Activated CD4-positive, alpha-beta T cell treated with anti-CD3 and anti-CD28 coated beads, Interleukin-2, amount 10 ng/mL, durations not matched to agents 24 days and 14 days (primary cell): Measurements from ENCODE around the gene OR10A6. TPM values are rescaled to one million over a fixed set of nuclear protein-coding genes. Genes with fewer than 3 reads are reported as not detected.

Source experiments
- DNase-seq: peaks from one replicate; pipeline ENCODE4 v3.0.0; 2022
- H3K27ac Mint-ChIP-seq: one replicate; pipeline ENCODE4 v1.8.0; 2022; ENCODE audit warnings: mild to moderate bottlenecking, mixed read lengths
- H3K27me3 Mint-ChIP-seq: one replicate; pipeline ENCODE4 v1.8.0; 2022; ENCODE audit warnings: mixed read lengths
- H3K36me3 Mint-ChIP-seq: one replicate; pipeline ENCODE4 v1.8.0; 2022; ENCODE audit warnings: low read depth, mild to moderate bottlenecking, mixed read lengths
- H3K4me1 Mint-ChIP-seq: one replicate; pipeline ENCODE4 v1.8.0; 2021; ENCODE audit warnings: mixed read lengths
- H3K4me3 Mint-ChIP-seq: one replicate; pipeline ENCODE4 v1.8.0; 2022; ENCODE audit warnings: mild to moderate bottlenecking, moderate library complexity, mixed read lengths
- H3K9me3 Mint-ChIP-seq: one replicate; pipeline ENCODE4 v1.8.0; 2021; ENCODE audit warnings: mixed read lengths
- intact Hi-C: fragments of 100-400 bp; cut with micrococcal nuclease; formaldehyde crosslinking; loops from one replicate; pipeline ENCODE4 v1.15.1; 2023
- total RNA-seq: library from RNA; stranded (reverse); gene quantifications from 2 replicates; pipeline ENCODE4 v1.2.3, GENCODE V29; 2022

The OR10A6 gene
- total RNA-seq = not detected in 2 replicates

GRCh38 chr11:7931168-7931567 lies at the start of gene OR10A6:
Gene OR10A6, minus strand, starts transcription at chr11:7931268. Its CDS starts 2,606 bp downstream, at chr11:7928662.
- peaks cover 5% of the 10 kb centered on the region for H3K27me3 Mint-ChIP-seq
- H3K27ac Mint-ChIP-seq = no peak within 1 kb of the TSS
- intact Hi-C loops = no loop called here
- H3K4me3 Mint-ChIP-seq = no peak within 1 kb of the TSS
- H3K9me3 Mint-ChIP-seq = no peaks in the 10 kb centered on the region
- H3K4me1 Mint-ChIP-seq = no peaks in the 10 kb centered on the region
- DNase-seq = peak; percentile 34
- no peaks in the 10 kb centered on the region for H3K36me3 Mint-ChIP-seq

DNA sequence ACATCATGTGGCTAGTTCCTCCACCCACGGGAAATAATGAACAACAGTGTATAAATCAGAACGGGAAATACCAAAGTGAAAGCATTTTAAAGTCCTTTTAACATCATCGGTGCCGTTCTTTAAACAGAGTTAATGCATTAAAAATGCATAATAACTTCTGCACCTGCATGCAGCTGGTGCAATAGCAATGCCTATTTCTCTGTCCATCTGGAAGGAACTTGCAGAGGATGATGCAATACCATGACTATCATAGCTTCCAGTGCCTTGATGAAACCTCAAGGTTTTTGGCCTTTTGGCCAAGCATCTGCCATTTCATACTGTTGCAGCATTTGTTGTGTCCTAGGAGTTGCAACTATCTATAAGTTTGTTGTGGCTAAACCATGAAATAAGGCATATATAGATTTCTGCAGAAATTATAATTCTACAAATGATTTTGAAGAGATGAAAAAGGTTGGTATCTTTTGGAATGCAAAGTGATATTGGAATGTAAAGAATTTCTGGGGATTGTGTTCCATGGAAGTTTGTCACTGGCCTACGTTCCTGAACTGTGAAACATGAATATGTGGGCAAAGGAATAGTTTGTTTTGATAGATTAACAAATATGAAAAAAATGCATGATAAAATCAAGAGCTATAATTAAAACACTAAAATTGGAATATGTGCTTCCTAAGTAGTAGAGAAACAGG lies 46.3 kb upstream of the OR10A6 start:
- Mint-ChIP-seq H3K4me3 (no peak overlapping the region), H3K27ac (no peak overlapping the region)

DNA sequence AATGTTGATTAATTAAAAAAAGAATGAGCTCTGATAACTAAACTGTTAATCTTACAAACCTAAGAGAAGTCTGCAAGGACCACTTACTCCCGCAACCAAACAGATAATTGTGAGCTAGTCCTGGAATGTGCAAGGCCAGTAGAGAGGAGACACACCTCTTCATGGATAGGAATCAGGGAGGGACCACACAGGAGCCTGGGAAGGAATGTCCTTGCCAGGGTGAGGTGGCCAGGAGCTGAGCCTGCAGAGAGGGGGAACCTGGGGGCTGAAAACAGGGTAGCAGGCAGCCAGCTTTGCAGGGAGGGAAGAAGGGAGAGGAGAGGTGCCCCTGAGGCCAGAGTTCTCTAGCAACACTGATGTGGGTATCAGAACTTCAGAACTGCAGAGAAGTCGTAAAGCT lies 43.6 kb upstream of the OR10A6 start:
- Mint-ChIP-seq H3K27me3 (peaks cover 5% of the 10 kb centered on the region), H3K9me3 (no peaks in the 10 kb centered on the region), H3K27ac (no peak overlapping the region), H3K36me3 (no peaks in the 10 kb centered on the region), H3K4me3 (no peak overlapping the region), H3K4me1 (no peaks in the 10 kb centered on the region)
- peak; percentile 30 for DNase-seq
- intact Hi-C loops = no loop called here

More for the DNA sequence above, 46.3 kb upstream of the OR10A6 start:
- H3K9me3 Mint-ChIP-seq = no peaks in the 10 kb centered on the region
- H3K4me1 Mint-ChIP-seq = no peaks in the 10 kb centered on the region
- H3K27me3 Mint-ChIP-seq = peaks cover 3% of the 10 kb centered on the region
- H3K36me3 Mint-ChIP-seq = no peaks in the 10 kb centered on the region
- DNase-seq = peak; percentile 21
- intact Hi-C loops = no loop called here

GRCh38 chr11:7973011-7973410 lies 41.9 kb upstream of the OR10A6 start:
- H3K36me3 Mint-ChIP-seq = no peaks in the 10 kb centered on the region
- no peaks in the 10 kb centered on the region for H3K4me1 Mint-ChIP-seq
- no peak overlapping the region for H3K27ac Mint-ChIP-seq
- peaks cover 8% of the 10 kb centered on the region for H3K27me3 Mint-ChIP-seq
- no peak for DNase-seq
- no peaks in the 10 kb centered on the region for H3K9me3 Mint-ChIP-seq
- intact Hi-C loops = no loop called here
- H3K4me3 Mint-ChIP-seq = no peak overlapping the region

DNA sequence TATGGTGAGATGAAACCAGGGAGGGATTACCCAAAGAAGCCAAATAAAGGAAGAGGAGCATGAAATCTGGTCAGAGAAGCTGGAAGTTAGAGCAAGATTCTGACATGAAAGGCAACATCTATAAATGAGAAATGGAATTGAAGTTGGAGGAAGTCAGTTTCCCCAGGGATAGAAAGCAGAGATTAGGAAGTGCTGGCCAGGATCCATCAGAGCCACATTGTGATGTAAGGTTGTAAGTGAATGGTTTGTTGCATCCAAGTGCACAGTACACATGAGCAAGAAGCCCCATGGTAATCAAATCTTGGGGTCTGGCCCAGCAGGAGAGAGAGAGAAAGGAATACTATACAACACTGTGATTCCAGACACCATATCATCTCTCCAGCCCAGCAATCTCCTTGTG lies 40.8 kb upstream of the OR10A6 start:
- H3K36me3 Mint-ChIP-seq = no peaks in the 10 kb centered on the region
- DNase-seq = no peak
- H3K9me3 Mint-ChIP-seq = no peaks in the 10 kb centered on the region
- H3K27me3 Mint-ChIP-seq = peaks cover 13% of the 10 kb centered on the region
- no peak overlapping the region for H3K27ac Mint-ChIP-seq
- no peaks in the 10 kb centered on the region for H3K4me1 Mint-ChIP-seq
- intact Hi-C loops = no loop called here
- no peak overlapping the region for H3K4me3 Mint-ChIP-seq

GRCh38 chr11:7969756-7970646 lies 38.9 kb upstream of the OR10A6 start:
- intact Hi-C loops = no loop called here
- peaks cover 15% of the 10 kb centered on the region for H3K27me3 Mint-ChIP-seq

GRCh38 chr11:7968686-7969085 lies 37.6 kb upstream of the OR10A6 start:
- intact Hi-C loops = no loop called here
- Mint-ChIP-seq H3K4me1 (no peaks in the 10 kb centered on the region), H3K9me3 (no peaks in the 10 kb centered on the region), H3K4me3 (no peak overlapping the region), H3K27ac (no peak overlapping the region), H3K36me3 (no peaks in the 10 kb centered on the region), H3K27me3 (peaks cover 15% of the 10 kb centered on the region)
- no peak for DNase-seq

More at GRCh38 chr11:7969756-7970646, 38.9 kb upstream of the OR10A6 start:
- Mint-ChIP-seq H3K4me3 (no peak overlapping the region), H3K36me3 (no peaks in the 10 kb centered on the region), H3K27ac (no peak overlapping the region), H3K9me3 (no peaks in the 10 kb centered on the region), H3K4me1 (no peaks in the 10 kb centered on the region)
- DNase-seq = no peak

GRCh38 chr11:7967826-7968225 lies 36.8 kb upstream of the OR10A6 start:
- no peak overlapping the region for H3K4me3 Mint-ChIP-seq
- H3K9me3 Mint-ChIP-seq = no peaks in the 10 kb centered on the region
- H3K4me1 Mint-ChIP-seq = no peaks in the 10 kb centered on the region
- intact Hi-C loops = no loop called here
- H3K27ac Mint-ChIP-seq = no peak overlapping the region
- peaks cover 12% of the 10 kb centered on the region for H3K27me3 Mint-ChIP-seq
- DNase-seq = no peak
- no peaks in the 10 kb centered on the region for H3K36me3 Mint-ChIP-seq

GRCh38 chr11:7967097-7967496 lies 36.0 kb upstream of the OR10A6 start:
- H3K27me3 Mint-ChIP-seq = peaks cover 12% of the 10 kb centered on the region
- DNase-seq = peak; percentile 42
- no peaks in the 10 kb centered on the region for H3K36me3 Mint-ChIP-seq
- intact Hi-C loops = no loop called here
- H3K4me1 Mint-ChIP-seq = no peaks in the 10 kb centered on the region
- H3K27ac Mint-ChIP-seq = no peak overlapping the region
- H3K4me3 Mint-ChIP-seq = no peak overlapping the region
- no peaks in the 10 kb centered on the region for H3K9me3 Mint-ChIP-seq

DNA sequence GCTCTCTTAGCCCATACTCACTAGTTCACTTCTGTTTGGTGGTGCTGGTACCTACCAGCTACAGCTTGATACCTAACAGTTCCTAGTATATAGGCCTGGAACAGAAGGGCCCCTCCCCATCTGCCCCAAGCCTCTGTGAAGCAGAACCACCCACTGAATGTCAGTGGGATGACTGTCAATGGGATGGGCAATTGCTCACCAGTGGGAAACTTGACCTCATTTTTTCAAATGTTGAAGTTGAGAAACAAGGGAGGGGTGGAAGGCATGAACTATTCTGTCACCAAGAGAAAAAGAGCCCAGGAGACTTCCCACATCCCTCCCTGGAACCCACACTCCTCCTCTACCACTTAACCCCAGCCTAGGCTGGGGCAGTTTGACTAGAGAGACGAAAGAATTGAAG lies 34.3 kb upstream of the OR10A6 start, which contains the start of gene NLRP10:
TSS of gene NLRP10 (minus strand) at position 62 of the 400 bp plus-strand sequence. CDS start 1,952 bp downstream, outside the sequence.
- Mint-ChIP-seq H3K4me1 (no peaks in the 10 kb centered on the region), H3K9me3 (no peaks in the 10 kb centered on the region), H3K36me3 (no peaks in the 10 kb centered on the region), H3K4me3 (no peak within 1 kb of the TSS), H3K27me3 (peaks cover 10% of the 10 kb centered on the region), H3K27ac (no peak within 1 kb of the TSS)
- peak; percentile 8 for DNase-seq
- intact Hi-C loops = no loop called here

DNA sequence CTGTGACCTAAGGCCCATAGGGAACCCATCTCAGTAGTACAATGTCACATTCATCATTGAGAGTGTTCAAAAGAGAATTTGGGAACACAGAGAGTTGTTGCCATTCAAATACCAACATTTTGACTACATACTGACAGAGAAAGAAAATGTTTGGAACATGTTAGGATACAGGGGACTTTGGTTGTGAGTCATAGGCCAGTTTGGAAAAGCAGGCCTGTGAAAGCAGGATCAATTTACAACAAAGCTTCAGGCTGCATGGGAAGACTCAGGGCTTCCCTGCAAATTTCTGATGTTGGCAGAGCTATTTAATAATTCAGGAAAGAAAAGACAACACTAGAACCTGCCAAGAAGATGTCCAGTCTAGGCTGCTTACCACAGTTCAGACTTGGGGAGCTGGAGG lies 33.8 kb upstream of the OR10A6 start:
- DNase-seq = no peak
- intact Hi-C loops = no loop called here
- H3K9me3 Mint-ChIP-seq = no peaks in the 10 kb centered on the region
- H3K4me1 Mint-ChIP-seq = no peaks in the 10 kb centered on the region
- no peak overlapping the region for H3K27ac Mint-ChIP-seq
- no peak overlapping the region for H3K4me3 Mint-ChIP-seq
- H3K27me3 Mint-ChIP-seq = peaks cover 10% of the 10 kb centered on the region
- no peaks in the 10 kb centered on the region for H3K36me3 Mint-ChIP-seq

- no peaks in the 10 kb centered on the region for H3K9me3 Mint-ChIP-seq
- H3K27ac Mint-ChIP-seq = no peak overlapping the region
- H3K4me1 Mint-ChIP-seq = no peaks in the 10 kb centered on the region
- H3K27me3 Mint-ChIP-seq = peaks cover 10% of the 10 kb centered on the region
- no peak overlapping the region for H3K4me3 Mint-ChIP-seq
- intact Hi-C loops = no loop called here
- DNase-seq = no peak
- H3K36me3 Mint-ChIP-seq = no peaks in the 10 kb centered on the region
These were observed 33.2 kb upstream of the OR10A6 start for GRCh38 chr11:7964261-7964660.

DNA sequence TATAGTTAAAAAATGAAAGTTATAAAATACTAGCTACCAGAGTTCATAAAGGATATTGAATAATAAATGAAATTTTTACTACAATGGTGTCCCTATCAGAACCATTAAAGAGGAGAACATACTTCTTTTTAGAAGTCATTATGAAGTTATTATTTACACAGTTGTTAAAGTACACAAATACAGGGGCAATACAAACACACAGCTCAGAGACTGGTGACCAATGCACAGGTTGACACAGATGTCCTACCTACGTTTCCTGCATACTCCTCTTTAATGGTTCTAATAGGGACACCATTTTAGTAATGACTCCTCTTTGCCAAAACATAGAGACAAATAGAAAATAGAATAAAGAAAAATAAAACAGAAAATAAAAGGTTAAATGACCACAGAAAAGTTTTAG lies 24.1 kb upstream of the OR10A6 start:
- intact Hi-C loops = no loop called here
- H3K27ac Mint-ChIP-seq = no peak overlapping the region
- H3K4me1 Mint-ChIP-seq = no peaks in the 10 kb centered on the region
- no peaks in the 10 kb centered on the region for H3K36me3 Mint-ChIP-seq
- H3K4me3 Mint-ChIP-seq = no peak overlapping the region
- H3K9me3 Mint-ChIP-seq = no peaks in the 10 kb centered on the region
- no peak for DNase-seq
- peaks cover 2% of the 10 kb centered on the region for H3K27me3 Mint-ChIP-seq

DNA sequence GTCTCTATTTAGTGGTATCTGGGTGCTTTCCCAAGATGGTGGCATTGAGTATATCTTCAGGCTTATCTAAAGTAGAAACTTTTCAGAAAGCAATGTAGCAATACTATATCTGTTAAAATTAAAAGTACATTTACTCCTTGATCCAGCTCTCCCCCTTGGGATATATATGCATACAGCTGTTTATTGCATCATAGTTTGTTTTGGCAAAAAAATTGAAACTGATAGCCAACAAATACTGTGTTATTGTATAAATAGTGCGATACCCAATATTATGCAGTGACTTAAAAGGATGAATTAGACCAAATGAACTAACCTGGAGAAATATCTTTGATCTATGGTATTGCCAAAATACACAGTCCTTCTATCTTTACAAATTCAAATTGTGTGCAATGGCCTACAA lies 18.9 kb upstream of the OR10A6 start:
- no peaks in the 10 kb centered on the region for H3K36me3 Mint-ChIP-seq
- H3K4me1 Mint-ChIP-seq = no peaks in the 10 kb centered on the region
- no peak overlapping the region for H3K27ac Mint-ChIP-seq
- no peaks in the 10 kb centered on the region for H3K9me3 Mint-ChIP-seq
- no peak for DNase-seq
- H3K4me3 Mint-ChIP-seq = no peak overlapping the region
- intact Hi-C loops = no loop called here
- H3K27me3 Mint-ChIP-seq = peaks cover 5% of the 10 kb centered on the region
